SK-N-SH treated with all-trans-retinoic acid at 6 μM for 48 hours (cell line): Measurements from ENCODE around the gene LAGE3.

Experiments used
- ATAC-seq: fragments of 200-7000 bp; cut with Tn5 transposase; 3 replicates; pipeline ENCODE4 v1.9.1; 2020; ENCODE audit warnings: mild to moderate bottlenecking, moderate library complexity
- ARNTL ChIP-seq: fragments of 450-650 bp; formaldehyde crosslinking; IDR thresholded peaks from 2 replicates; pipeline ENCODE4 v1.5.0; 2020; ENCODE audit warnings: low read depth, mild to moderate bottlenecking, moderate library complexity, borderline replicate concordance
- BACH2 ChIP-seq: fragments of 250-450 bp; sonication (Bioruptor Pico); IDR thresholded peaks from 2 replicates; pipeline ENCODE4 v1.9.0; 2021; ENCODE audit warnings: mild to moderate bottlenecking, borderline replicate concordance
- CREB5 ChIP-seq: fragments of 250-450 bp; sonication (Bioruptor Pico); IDR thresholded peaks from 2 replicates; pipeline ENCODE4 v1.5.1; 2020; ENCODE audit warnings: low read depth, mild to moderate bottlenecking, moderate library complexity
- CSDC2 ChIP-seq: fragments of 250-450 bp; sonication (Bioruptor Pico); IDR thresholded peaks from 2 replicates; pipeline ENCODE4 v1.5.0; 2020; ENCODE audit warnings: mild to moderate bottlenecking, moderate library complexity
- CSRNP3 ChIP-seq: fragments of 250-450 bp; sonication (Bioruptor Pico); IDR thresholded peaks from 2 replicates; pipeline ENCODE4 v1.5.1; 2021; ENCODE audit warnings: mild to moderate bottlenecking, moderate library complexity
- ESRRG ChIP-seq: fragments of 250-450 bp; sonication (Bioruptor Pico); IDR thresholded peaks from 2 replicates; pipeline ENCODE4 v1.6.1; 2021; ENCODE audit warnings: mild to moderate bottlenecking
- GLIS3 ChIP-seq: fragments of 250-450 bp; sonication (Bioruptor Pico); IDR thresholded peaks from 2 replicates; pipeline ENCODE4 v1.5.0; 2020; ENCODE audit warnings: mild to moderate bottlenecking, moderate library complexity
- ISL1 ChIP-seq: fragments of 250-450 bp; sonication (Bioruptor Pico); IDR thresholded peaks from 2 replicates; pipeline ENCODE4 v2.1.2; 2022; ENCODE audit warnings: mild to moderate bottlenecking, moderate library complexity
- OSR1 ChIP-seq: fragments of 250-450 bp; sonication (Bioruptor Pico); IDR thresholded peaks from 2 replicates; pipeline ENCODE4 v1.8.0; 2022; ENCODE audit warnings: moderate library complexity, mild to moderate bottlenecking, inconsistent platforms
- PATZ1 ChIP-seq: fragments of 250-450 bp; sonication (Bioruptor Pico); IDR thresholded peaks from 2 replicates; pipeline ENCODE4 v1.8.0; 2020; ENCODE audit warnings: mild to moderate bottlenecking, moderate library complexity, borderline replicate concordance
- POU6F1 ChIP-seq: fragments of 250-450 bp; sonication (Bioruptor Pico); IDR thresholded peaks from 2 replicates; pipeline ENCODE4 v1.8.0; 2021; ENCODE audit warnings: low read depth, mild to moderate bottlenecking, moderate library complexity, borderline replicate concordance
- PPARA ChIP-seq: fragments of 250-450 bp; sonication (Bioruptor Pico); IDR thresholded peaks from 2 replicates; pipeline ENCODE4 v1.5.0; 2020; ENCODE audit warnings: mild to moderate bottlenecking, borderline replicate concordance
- RARB ChIP-seq: fragments of 250-450 bp; sonication (Bioruptor Pico); IDR thresholded peaks from 2 replicates; pipeline ENCODE4 v1.8.0; 2021; ENCODE audit warnings: mild to moderate bottlenecking, moderate library complexity
- SNAI2 ChIP-seq: fragments of 250-450 bp; sonication (Bioruptor Pico); IDR thresholded peaks from 2 replicates; pipeline ENCODE4 v1.5.0; 2020; ENCODE audit warnings: mild to moderate bottlenecking, moderate library complexity
- TCF4 ChIP-seq: fragments of 250-450 bp; sonication (Bioruptor Pico); IDR thresholded peaks from 2 replicates; pipeline ENCODE4 v1.8.0; 2021; ENCODE audit warnings: mild to moderate bottlenecking, moderate library complexity, borderline replicate concordance
- TOX ChIP-seq: fragments of 250-450 bp; sonication (Bioruptor Pico); IDR thresholded peaks from 2 replicates; pipeline ENCODE4 v1.8.0; 2021; ENCODE audit warnings: mild to moderate bottlenecking, moderate library complexity, borderline replicate concordance
- ZC3H10 ChIP-seq: fragments of 250-450 bp; sonication (Bioruptor Pico); IDR thresholded peaks from 2 replicates; pipeline ENCODE4 v1.5.1; 2021; ENCODE audit warnings: mild to moderate bottlenecking, moderate library complexity
- ZFP3 ChIP-seq: fragments of 250-450 bp; sonication (Bioruptor Pico); IDR thresholded peaks from 2 replicates; pipeline ENCODE4 v1.5.0; 2020; ENCODE audit warnings: mild to moderate bottlenecking, moderate library complexity
- ZFP30 ChIP-seq: fragments of 450-650 bp; formaldehyde crosslinking; IDR thresholded peaks from 2 replicates; pipeline ENCODE4 v1.5.0; 2022; ENCODE audit warnings: mild to moderate bottlenecking, moderate library complexity
- ZNF565 ChIP-seq: fragments of 450-650 bp; formaldehyde crosslinking; conservative IDR thresholded peaks from 2 replicates; pipeline ENCODE4 v1.5.0; 2020; ENCODE audit warnings: low read depth, mild to moderate bottlenecking, moderate library complexity
- ZNF70 ChIP-seq: fragments of 450-650 bp; formaldehyde crosslinking; IDR thresholded peaks from 2 replicates; pipeline ENCODE4 v1.5.0; 2020; ENCODE audit warnings: mild to moderate bottlenecking, moderate library complexity
- ZNF8 ChIP-seq: fragments of 450-650 bp; formaldehyde crosslinking; IDR thresholded peaks from 2 replicates; pipeline ENCODE4 v1.5.0; 2020; ENCODE audit warnings: mild to moderate bottlenecking, moderate library complexity

LAGE3 gene

GRCh38 chrX:154443479-154443910 is 35.6 kb downstream of the LAGE3 start:
- peak; percentile 51 for ATAC-seq
- TF ChIP-seq GLIS3 (CRISPR knock-in tag) (no peak), ISL1 (CRISPR knock-in tag) (no peak), CSDC2 (CRISPR knock-in tag) (no peak), TOX (CRISPR knock-in tag) (no peak), ZFP3 (CRISPR knock-in tag) (no peak), POU6F1 (CRISPR knock-in tag) (no peak), OSR1 (no peak), CREB5 (no peak), BACH2 (CRISPR knock-in tag) (no peak), ZC3H10 (CRISPR knock-in tag) (no peak), ZNF565 (CRISPR knock-in tag) (no peak), CSRNP3 (no peak), ZFP30 (CRISPR knock-in tag) (no peak), PPARA (no peak)

- TF ChIP-seq POU6F1 (CRISPR knock-in tag) (no peak), PPARA (no peak), SNAI2 (CRISPR knock-in tag) (no peak), ISL1 (CRISPR knock-in tag) (no peak), ZC3H10 (CRISPR knock-in tag) (no peak), ESRRG (no peak), ZNF565 (CRISPR knock-in tag) (no peak), CSRNP3 (no peak), ZNF70 (CRISPR knock-in tag) (no peak)
- no peak for ATAC-seq
Observed at GRCh38 chrX:154441984-154442707, 36.9 kb downstream of the LAGE3 start.

- ATAC-seq = no peak
- TF ChIP-seq ZNF565 (CRISPR knock-in tag) (no peak), RARB (CRISPR knock-in tag) (no peak), TCF4 (CRISPR knock-in tag) (no peak), OSR1 (no peak), PATZ1 (CRISPR knock-in tag) (no peak), ZNF70 (CRISPR knock-in tag) (no peak), SNAI2 (CRISPR knock-in tag) (no peak), GLIS3 (CRISPR knock-in tag) (no peak), ZNF8 (CRISPR knock-in tag) (no peak), ZC3H10 (CRISPR knock-in tag) (no peak), BACH2 (CRISPR knock-in tag) (no peak), CSRNP3 (no peak), ARNTL (CRISPR knock-in tag) (no peak), CREB5 (no peak)
Observed at GRCh38 chrX:154441564-154441963, 37.5 kb downstream of the LAGE3 start.
